SU-DHL-6 (cell line): ENCODE results near the gene HS3ST3A1.

Experiments
- EZH2phosphoT487 ChIP-seq: fragments of 200-600 bp; sonication (generic), shearing (Covaris generic); conservative IDR thresholded peaks from 2 replicates; pipeline ENCODE4 v1.6.1; 2018; ENCODE audit warnings: mild to moderate bottlenecking, antibody characterized with exemption, low read length, moderate library complexity, mixed read lengths
- TF ChIP-seq, protein P1 (sequence below): fragments of 200-600 bp; sonication (generic); IDR thresholded peaks from one replicate; pipeline ENCODE4 v1.5.1; 2017; ENCODE audit warnings: antibody characterized with exemption, mild to moderate bottlenecking, low read length, moderate library complexity; ENCODE audit not compliant: insufficient read depth, poor library complexity, severe bottlenecking

DNA sequence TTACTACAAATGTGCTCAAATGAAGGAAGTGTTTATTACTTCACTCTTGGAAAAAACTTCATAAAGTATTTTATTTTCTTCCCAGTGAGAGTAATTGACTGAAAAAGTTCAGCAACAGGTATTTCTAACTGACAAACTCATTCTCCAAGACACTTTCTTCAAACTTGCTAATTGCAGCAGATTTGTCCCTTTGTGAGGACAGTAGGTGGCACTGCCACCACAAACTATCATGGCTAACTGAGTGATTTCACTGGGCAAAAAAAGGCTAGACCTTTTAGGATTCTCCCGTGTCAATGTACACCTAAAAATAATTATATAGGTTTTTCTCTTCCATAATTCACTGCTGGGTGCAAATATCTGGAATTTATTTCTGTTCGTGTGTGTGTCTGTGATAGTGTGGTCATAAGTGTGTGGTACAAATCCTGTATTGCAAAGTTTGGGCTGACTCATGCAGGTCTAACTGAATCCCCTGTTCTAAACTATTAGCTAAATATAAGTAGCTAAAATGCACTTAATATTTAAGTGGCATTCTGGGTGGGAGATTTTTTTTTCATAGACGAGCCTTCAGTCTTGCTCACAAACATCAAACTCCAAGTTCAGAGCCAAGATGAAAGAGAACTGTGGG is 3.9 kb downstream of the HS3ST3A1 start:
- TF ChIP-seq, protein P1, sequence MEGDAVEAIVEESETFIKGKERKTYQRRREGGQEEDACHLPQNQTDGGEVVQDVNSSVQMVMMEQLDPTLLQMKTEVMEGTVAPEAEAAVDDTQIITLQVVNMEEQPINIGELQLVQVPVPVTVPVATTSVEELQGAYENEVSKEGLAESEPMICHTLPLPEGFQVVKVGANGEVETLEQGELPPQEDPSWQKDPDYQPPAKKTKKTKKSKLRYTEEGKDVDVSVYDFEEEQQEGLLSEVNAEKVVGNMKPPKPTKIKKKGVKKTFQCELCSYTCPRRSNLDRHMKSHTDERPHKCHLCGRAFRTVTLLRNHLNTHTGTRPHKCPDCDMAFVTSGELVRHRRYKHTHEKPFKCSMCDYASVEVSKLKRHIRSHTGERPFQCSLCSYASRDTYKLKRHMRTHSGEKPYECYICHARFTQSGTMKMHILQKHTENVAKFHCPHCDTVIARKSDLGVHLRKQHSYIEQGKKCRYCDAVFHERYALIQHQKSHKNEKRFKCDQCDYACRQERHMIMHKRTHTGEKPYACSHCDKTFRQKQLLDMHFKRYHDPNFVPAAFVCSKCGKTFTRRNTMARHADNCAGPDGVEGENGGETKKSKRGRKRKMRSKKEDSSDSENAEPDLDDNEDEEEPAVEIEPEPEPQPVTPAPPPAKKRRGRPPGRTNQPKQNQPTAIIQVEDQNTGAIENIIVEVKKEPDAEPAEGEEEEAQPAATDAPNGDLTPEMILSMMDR = peak; percentile 32
- no peak for TF ChIP-seq EZH2phosphoT487
